CD4-positive, alpha-beta T cell (primary cell): ENCODE results near the gene PHAX. TPM values are rescaled to one million over a fixed set of nuclear protein-coding genes. Genes with fewer than 3 reads are reported as not detected.

ENCODE experiments used
- ATAC-seq: fragments of 200-7000 bp; cut with Tn5 transposase; one replicate; pipeline ENCODE4 v1.10.0; 2022; ENCODE audit warnings: mild to moderate bottlenecking; ENCODE audit not compliant: poor library complexity
- CTCF ChIA-PET: fragments of 350-600 bp; sonication (Branson Sonifier 250); formaldehyde crosslinking; loops from one replicate; lab custom pipeline; 2021; ENCODE audit warnings: antibody characterized with exemption, inconsistent platforms; lab: Charles Lee
- POLR2A ChIA-PET: fragments of 350-600 bp; sonication (Branson Sonifier 250); formaldehyde crosslinking; loops from one replicate; lab custom pipeline; 2021; ENCODE audit warnings: antibody characterized with exemption, inconsistent platforms; lab: Charles Lee
- DNase-seq, 14 experiments: peaks; one replicate each; pipeline ENCODE4 v3.0.0-alpha.2; 2013 to 2020; ENCODE audit warnings: mixed read lengths in 2 of 14
- H3K27ac ChIP-seq, 2 donors: one replicate each; pipeline versions ENCODE4 v1.5.1 to v1.7.0; 2013; ENCODE audit warnings: low read length in 2 of 2, low read depth in 1 of 2, mild to moderate bottlenecking in 1 of 2
- H3K27me3 ChIP-seq, 2 experiments: 1 replicate in 1 of 2; 2 replicates in 1 of 2; pipeline versions ENCODE4 v1.6.1 to v1.7.0; 2013; ENCODE audit warnings: low read length in 2 of 2, control low read depth in 1 of 2, mild to moderate bottlenecking in 1 of 2, moderate library complexity in 1 of 2; ENCODE audit not compliant: insufficient read depth in 2 of 2, control insufficient read depth in 1 of 2
- H3K36me3 ChIP-seq: one replicate; pipeline ENCODE4 v1.6.1; 2013; ENCODE audit warnings: low read length, control low read depth; ENCODE audit not compliant: insufficient read depth
- H3K4me1 ChIP-seq: one replicate; pipeline ENCODE4 v1.6.1; 2013; ENCODE audit warnings: low read length, control low read depth; ENCODE audit not compliant: insufficient read depth
- H3K4me3 ChIP-seq: one replicate; pipeline ENCODE4 v1.5.1; 2013; ENCODE audit warnings: mild to moderate bottlenecking, low read length, moderate library complexity
- H3K9me3 ChIP-seq, 2 experiments: 1 replicate in 1 of 2; 2 replicates in 1 of 2; pipeline versions ENCODE4 v1.6.1 to v1.7.0; 2013; ENCODE audit warnings: low read length in 2 of 2, mild to moderate bottlenecking in 2 of 2, control low read depth in 1 of 2, moderate library complexity in 1 of 2; ENCODE audit not compliant: control insufficient read depth in 1 of 2, insufficient read depth in 1 of 2
- H3K27ac Mint-ChIP-seq: one replicate; pipeline ENCODE4 v1.8.0; 2020; ENCODE audit warnings: mixed read lengths
- H3K27me3 Mint-ChIP-seq: one replicate; pipeline ENCODE4 v1.8.0; 2021; ENCODE audit warnings: mixed read lengths
- H3K36me3 Mint-ChIP-seq: one replicate; pipeline ENCODE4 v1.8.0; 2021; ENCODE audit warnings: low read depth, mixed read lengths
- H3K4me1 Mint-ChIP-seq: one replicate; pipeline ENCODE4 v1.8.0; 2021; ENCODE audit warnings: low read depth, mixed read lengths
- H3K4me3 Mint-ChIP-seq: one replicate; pipeline ENCODE4 v1.8.0; 2020; ENCODE audit warnings: mild to moderate bottlenecking, mixed read lengths
- H3K9me3 Mint-ChIP-seq: one replicate; pipeline ENCODE4 v1.8.0; 2020; ENCODE audit warnings: mixed read lengths
- intact Hi-C, 2 experiments: fragments of 100-400 bp; cut with DNase I in 1 of 2; cut with micrococcal nuclease in 1 of 2; formaldehyde crosslinking; loops; one replicate each; pipeline versions ENCODE4 v1.15.1 to v1.9.0; 2023 to 2025; cut with DNase I, micrococcal nuclease
- total RNA-seq, 174 experiments: library from RNA in 2 of 174; stranded (reverse) in 2 of 174; gene quantifications; one replicate each; pipeline ENCODE4 v1.2.3 and lab custom pipeline; 2021 to 2026
- TF ChIP-seq, protein P1 (sequence below): fragments of 200-600 bp; IDR thresholded peaks from one replicate; pipeline ENCODE4 v1.8.0; 2022; ENCODE audit warnings: antibody characterized with exemption, mild to moderate bottlenecking

Gene PHAX
- total RNA-seq, 2 experiments from 2014 or later = 31.2 to 32.9 TPM

DNA sequence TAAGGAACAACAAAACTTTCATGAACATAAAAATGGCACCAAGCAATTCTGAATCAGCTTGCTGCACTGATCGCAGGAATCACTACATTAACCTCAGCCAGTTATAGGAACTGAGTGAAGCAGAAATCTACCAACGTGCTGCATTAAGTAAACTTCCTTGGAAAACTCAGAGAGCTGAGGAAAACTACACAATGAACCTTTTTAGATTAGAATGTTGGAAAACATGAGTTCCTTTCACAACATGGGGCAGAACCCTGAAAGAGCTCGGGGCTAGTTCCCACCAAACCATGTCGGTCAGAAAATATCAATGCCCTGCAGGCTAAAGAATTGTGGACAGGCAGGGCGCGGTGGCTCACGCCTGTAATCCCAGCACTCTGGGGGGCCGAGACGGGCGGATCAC is 25.1 kb upstream of the PHAX start:
- Histone ChIP-seq H3K27me3 (no peaks in the 10 kb centered on the region), H3K4me3 (no peak overlapping the region), H3K27ac (no peak overlapping the region), H3K9me3 (no peaks in the 10 kb centered on the region), H3K36me3 (no peaks in the 10 kb centered on the region), H3K4me1 (no peaks in the 10 kb centered on the region)
- ATAC-seq = no peak
- H3K36me3 Mint-ChIP-seq = peaks cover 4% of the 10 kb centered on the region
- no peaks in the 10 kb centered on the region for H3K4me1 Mint-ChIP-seq
- H3K27ac Mint-ChIP-seq = no peak overlapping the region
- TF ChIP-seq, protein P1, sequence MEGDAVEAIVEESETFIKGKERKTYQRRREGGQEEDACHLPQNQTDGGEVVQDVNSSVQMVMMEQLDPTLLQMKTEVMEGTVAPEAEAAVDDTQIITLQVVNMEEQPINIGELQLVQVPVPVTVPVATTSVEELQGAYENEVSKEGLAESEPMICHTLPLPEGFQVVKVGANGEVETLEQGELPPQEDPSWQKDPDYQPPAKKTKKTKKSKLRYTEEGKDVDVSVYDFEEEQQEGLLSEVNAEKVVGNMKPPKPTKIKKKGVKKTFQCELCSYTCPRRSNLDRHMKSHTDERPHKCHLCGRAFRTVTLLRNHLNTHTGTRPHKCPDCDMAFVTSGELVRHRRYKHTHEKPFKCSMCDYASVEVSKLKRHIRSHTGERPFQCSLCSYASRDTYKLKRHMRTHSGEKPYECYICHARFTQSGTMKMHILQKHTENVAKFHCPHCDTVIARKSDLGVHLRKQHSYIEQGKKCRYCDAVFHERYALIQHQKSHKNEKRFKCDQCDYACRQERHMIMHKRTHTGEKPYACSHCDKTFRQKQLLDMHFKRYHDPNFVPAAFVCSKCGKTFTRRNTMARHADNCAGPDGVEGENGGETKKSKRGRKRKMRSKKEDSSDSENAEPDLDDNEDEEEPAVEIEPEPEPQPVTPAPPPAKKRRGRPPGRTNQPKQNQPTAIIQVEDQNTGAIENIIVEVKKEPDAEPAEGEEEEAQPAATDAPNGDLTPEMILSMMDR = no peak
- ChIA-PET POLR2A (no interaction called here), CTCF (interaction anchor here (0.7 kb wide), 1 partner anchor 75 kb away, joined by 5 read pairs; no protein-coding TSS in a partner anchor)
- no peak for DNase-seq
- intact Hi-C loops = no loop called here
- H3K4me3 Mint-ChIP-seq = no peak overlapping the region
- H3K9me3 Mint-ChIP-seq = no peaks in the 10 kb centered on the region
- no peaks in the 10 kb centered on the region for H3K27me3 Mint-ChIP-seq

- H3K36me3 ChIP-seq = no peaks in the 10 kb centered on the region
- H3K27me3 ChIP-seq = no peaks in the 10 kb centered on the region
- ChIA-PET CTCF (no interaction called here), POLR2A (no interaction called here)
- no peak overlapping the region for H3K4me3 ChIP-seq
- no peak overlapping the region for H3K27ac ChIP-seq
- no peak overlapping the region for H3K27ac Mint-ChIP-seq
- intact Hi-C loops = no loop called here
- no peaks in the 10 kb centered on the region for H3K36me3 Mint-ChIP-seq
- H3K27me3 Mint-ChIP-seq = no peaks in the 10 kb centered on the region
- TF ChIP-seq, protein P1 = no peak
- no peaks in the 10 kb centered on the region for H3K9me3 ChIP-seq
- no peaks in the 10 kb centered on the region for H3K9me3 Mint-ChIP-seq
- H3K4me3 Mint-ChIP-seq = no peak overlapping the region
- no peaks in the 10 kb centered on the region for H3K4me1 Mint-ChIP-seq
- H3K4me1 ChIP-seq = no peaks in the 10 kb centered on the region
- DNase-seq (no peak), ATAC-seq (no peak)
These were observed 23.8 kb upstream of the PHAX start for GRCh38 chr5:126576974-126577373.

GRCh38 chr5:126577415-126577814 is 23.3 kb upstream of the PHAX start:
- Mint-ChIP-seq H3K9me3 (no peaks in the 10 kb centered on the region), H3K27me3 (no peaks in the 10 kb centered on the region), H3K4me3 (no peak overlapping the region), H3K36me3 (peaks cover 2% of the 10 kb centered on the region), H3K27ac (no peak overlapping the region), H3K4me1 (no peaks in the 10 kb centered on the region)
- Histone ChIP-seq H3K4me3 (no peak overlapping the region), H3K4me1 (no peaks in the 10 kb centered on the region), H3K27me3 (no peaks in the 10 kb centered on the region), H3K9me3 (no peaks in the 10 kb centered on the region), H3K27ac (no peak overlapping the region), H3K36me3 (no peaks in the 10 kb centered on the region)
- ATAC-seq (no peak), DNase-seq (no peak)
- TF ChIP-seq, protein P1 = no peak
- CTCF ChIA-PET = no interaction called here
- intact Hi-C loops = no loop called here
- POLR2A ChIA-PET = no interaction called here
